Measurements from ENCODE around the gene DESI2. TPM values are rescaled to one million over a fixed set of nuclear protein-coding genes. Genes with fewer than 3 reads are reported as not detected.

The DESI2 gene
- polyA plus RNA-seq, 2 of the 4 experiments (the other 2 are of a cell fraction), result 29.3 to 57.8 TPM

DNA sequence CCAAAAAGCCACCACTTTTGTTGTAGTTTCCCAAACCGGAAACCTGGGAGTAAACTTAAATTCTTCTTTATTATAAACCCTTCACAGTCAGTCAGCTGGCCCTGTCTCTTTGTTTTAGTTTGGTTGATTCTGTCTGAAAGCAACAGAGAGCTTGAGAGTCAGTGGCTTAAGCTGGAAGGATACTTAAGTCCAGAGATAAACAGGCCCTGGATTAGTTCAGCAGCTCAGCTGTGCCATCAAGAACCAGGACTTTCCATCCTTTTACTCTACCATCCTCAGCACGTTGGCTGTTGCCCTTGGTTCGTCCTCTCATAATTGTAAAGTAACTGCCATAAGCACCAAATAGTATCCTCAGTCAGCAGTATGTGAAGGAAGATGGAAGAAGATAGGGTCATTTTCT is 4.5 kb downstream of the DESI2 start:
- DNase-seq (ENCODE audit: low read depth in 1 of 2, low spot score in 1 of 2), result no peak
- ChIA-PET CTCF (no interaction called here), POLR2A (no interaction called here)

GRCh38 chr1:244659694-244660093 is 6.8 kb downstream of the DESI2 start:
- DNase-seq (ENCODE audit: low read depth in 1 of 2, low spot score in 1 of 2) (no peak), ATAC-seq (no peak), FAIRE-seq (no peak)
- H3K4me1 ChIP-seq, result peaks cover 13% of the 10 kb centered on the region
- TF ChIP-seq, protein P1, sequence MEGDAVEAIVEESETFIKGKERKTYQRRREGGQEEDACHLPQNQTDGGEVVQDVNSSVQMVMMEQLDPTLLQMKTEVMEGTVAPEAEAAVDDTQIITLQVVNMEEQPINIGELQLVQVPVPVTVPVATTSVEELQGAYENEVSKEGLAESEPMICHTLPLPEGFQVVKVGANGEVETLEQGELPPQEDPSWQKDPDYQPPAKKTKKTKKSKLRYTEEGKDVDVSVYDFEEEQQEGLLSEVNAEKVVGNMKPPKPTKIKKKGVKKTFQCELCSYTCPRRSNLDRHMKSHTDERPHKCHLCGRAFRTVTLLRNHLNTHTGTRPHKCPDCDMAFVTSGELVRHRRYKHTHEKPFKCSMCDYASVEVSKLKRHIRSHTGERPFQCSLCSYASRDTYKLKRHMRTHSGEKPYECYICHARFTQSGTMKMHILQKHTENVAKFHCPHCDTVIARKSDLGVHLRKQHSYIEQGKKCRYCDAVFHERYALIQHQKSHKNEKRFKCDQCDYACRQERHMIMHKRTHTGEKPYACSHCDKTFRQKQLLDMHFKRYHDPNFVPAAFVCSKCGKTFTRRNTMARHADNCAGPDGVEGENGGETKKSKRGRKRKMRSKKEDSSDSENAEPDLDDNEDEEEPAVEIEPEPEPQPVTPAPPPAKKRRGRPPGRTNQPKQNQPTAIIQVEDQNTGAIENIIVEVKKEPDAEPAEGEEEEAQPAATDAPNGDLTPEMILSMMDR (IDR thresholded peaks at IDR 0.05), result no peak
- TF ChIP-seq RCOR1 (IDR thresholded peaks at IDR 0.05; ENCODE audit: low read depth, low read length) (no peak), BCL3 (IDR thresholded peaks at IDR 0.05) (no peak), FOXS1 (CRISPR knock-in tag; IDR thresholded peaks at IDR 0.05) (no peak), MYC (IDR thresholded peaks at IDR 0.05; ENCODE audit: borderline replicate concordance, low read length) (no peak), SMC3 (IDR thresholded peaks at IDR 0.05) (no peak), ZSCAN20 (CRISPR knock-in tag; IDR thresholded peaks at IDR 0.05) (no peak), RAD21 (conservative IDR thresholded peaks at IDR 0.05 in 1 of 2, IDR thresholded peaks at IDR 0.05 in 1 of 2) (no peak), HOXA7 (CRISPR knock-in tag; IDR thresholded peaks at IDR 0.05) (no peak), NPAS2 (CRISPR knock-in tag; IDR thresholded peaks at IDR 0.05; ENCODE audit: borderline replicate concordance) (no peak), CEBPB (IDR thresholded peaks at IDR 0.05) (no peak), BHLHE40 (IDR thresholded peaks at IDR 0.05; ENCODE audit: low read depth, low read length) (no peak)
- TF ChIP-seq, protein P2, sequence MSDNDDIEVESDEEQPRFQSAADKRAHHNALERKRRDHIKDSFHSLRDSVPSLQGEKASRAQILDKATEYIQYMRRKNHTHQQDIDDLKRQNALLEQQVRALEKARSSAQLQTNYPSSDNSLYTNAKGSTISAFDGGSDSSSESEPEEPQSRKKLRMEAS (IDR thresholded peaks at IDR 0.05), result no peak
- no peak overlapping the region for H3K4me3 ChIP-seq
- ChIA-PET CTCF (interaction anchor here (1.4 kb wide), 1 partner anchor 142 kb away, joined by 5 read pairs; no protein-coding TSS in a partner anchor), POLR2A (no interaction called here)
- WGBS (ENCODE audit: missing lambda C conversion rate), result 51% methylated on average over 3 of the region's 3 CpGs
- no peak overlapping the region for H3K27ac ChIP-seq
- no peak overlapping the region for H3K4me2 ChIP-seq
- peaks cover 4% of the 10 kb centered on the region; the same call in 1 of the 3 replicates for H3K9me3 ChIP-seq

More for the DNA sequence above, 4.5 kb downstream of the DESI2 start:
- Histone ChIP-seq H3K9me3 (peaks cover 4% of the 10 kb centered on the region; the same call in 1 of the 3 replicates), H3K4me2 (no peak overlapping the region), H3K4me3 (no peak overlapping the region), H3K4me1 (peaks cover 17% of the 10 kb centered on the region), H3K27ac (no peak overlapping the region)
- TF ChIP-seq POLR2A (IDR thresholded peaks at IDR 0.05; ENCODE audit: low read length) (no peak), HOXB5 (CRISPR knock-in tag; IDR thresholded peaks at IDR 0.05) (no peak), ZNF302 (CRISPR knock-in tag; IDR thresholded peaks at IDR 0.05) (no peak), BCL3 (IDR thresholded peaks at IDR 0.05) (no peak), MAZ (IDR thresholded peaks at IDR 0.05; ENCODE audit: borderline replicate concordance, low read depth, low read length) (no peak), ZSCAN20 (CRISPR knock-in tag; IDR thresholded peaks at IDR 0.05) (no peak), GATA3 (IDR thresholded peaks at IDR 0.05; ENCODE audit: borderline replicate concordance) (no peak), FOSL2 (IDR thresholded peaks at IDR 0.05) (no peak), FOSL2 (CRISPR knock-in tag; IDR thresholded peaks at IDR 0.05) (no peak)
- TF ChIP-seq, protein P1 (IDR thresholded peaks at IDR 0.05), result no peak
- TF ChIP-seq, protein P3, sequence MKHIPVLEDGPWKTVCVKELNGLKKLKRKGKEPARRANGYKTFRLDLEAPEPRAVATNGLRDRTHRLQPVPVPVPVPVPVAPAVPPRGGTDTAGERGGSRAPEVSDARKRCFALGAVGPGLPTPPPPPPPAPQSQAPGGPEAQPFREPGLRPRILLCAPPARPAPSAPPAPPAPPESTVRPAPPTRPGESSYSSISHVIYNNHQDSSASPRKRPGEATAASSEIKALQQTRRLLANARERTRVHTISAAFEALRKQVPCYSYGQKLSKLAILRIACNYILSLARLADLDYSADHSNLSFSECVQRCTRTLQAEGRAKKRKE (CRISPR knock-in tag; IDR thresholded peaks at IDR 0.05; ENCODE audit: low read depth), result no peak
- 95% methylated on average over 3 of the region's 3 CpGs for WGBS (ENCODE audit: missing lambda C conversion rate)
- no peak for FAIRE-seq
- ATAC-seq, result no peak
